Measurements from ENCODE around the gene NCOA7.

DNA sequence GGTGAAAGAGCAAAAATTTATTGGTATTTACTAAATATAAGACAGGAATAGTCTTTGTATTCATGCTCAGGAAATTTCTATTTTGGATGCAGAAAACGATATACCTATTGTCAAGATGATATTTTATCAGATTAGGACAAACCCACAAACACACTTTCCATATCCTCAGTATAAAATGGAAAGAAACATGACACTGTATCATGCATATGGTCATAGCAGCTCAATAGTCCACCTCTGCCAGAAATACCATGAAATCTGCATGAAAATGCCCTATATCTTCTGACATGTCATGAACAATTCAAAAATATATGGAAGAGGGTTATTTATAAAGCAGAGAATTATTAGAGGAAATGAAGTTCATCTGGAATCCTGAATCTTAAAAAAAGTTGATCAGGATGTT, 154.1 kb downstream of the NCOA7 start:
- TF ChIP-seq POLR2A (IDR thresholded peaks at IDR 0.05) (no peak), CTCF (IDR thresholded peaks at IDR 0.05) (no peak)

All from suprapubic skin (tissue), 3 donors.